ENCODE measurements around the gene TIAM2.

- TF ChIP-seq EP300 (IDR thresholded peaks at IDR 0.05) = no peak
- TF ChIP-seq, protein P1, sequence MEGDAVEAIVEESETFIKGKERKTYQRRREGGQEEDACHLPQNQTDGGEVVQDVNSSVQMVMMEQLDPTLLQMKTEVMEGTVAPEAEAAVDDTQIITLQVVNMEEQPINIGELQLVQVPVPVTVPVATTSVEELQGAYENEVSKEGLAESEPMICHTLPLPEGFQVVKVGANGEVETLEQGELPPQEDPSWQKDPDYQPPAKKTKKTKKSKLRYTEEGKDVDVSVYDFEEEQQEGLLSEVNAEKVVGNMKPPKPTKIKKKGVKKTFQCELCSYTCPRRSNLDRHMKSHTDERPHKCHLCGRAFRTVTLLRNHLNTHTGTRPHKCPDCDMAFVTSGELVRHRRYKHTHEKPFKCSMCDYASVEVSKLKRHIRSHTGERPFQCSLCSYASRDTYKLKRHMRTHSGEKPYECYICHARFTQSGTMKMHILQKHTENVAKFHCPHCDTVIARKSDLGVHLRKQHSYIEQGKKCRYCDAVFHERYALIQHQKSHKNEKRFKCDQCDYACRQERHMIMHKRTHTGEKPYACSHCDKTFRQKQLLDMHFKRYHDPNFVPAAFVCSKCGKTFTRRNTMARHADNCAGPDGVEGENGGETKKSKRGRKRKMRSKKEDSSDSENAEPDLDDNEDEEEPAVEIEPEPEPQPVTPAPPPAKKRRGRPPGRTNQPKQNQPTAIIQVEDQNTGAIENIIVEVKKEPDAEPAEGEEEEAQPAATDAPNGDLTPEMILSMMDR (IDR thresholded peaks at IDR 0.05) = no peak
Measured at GRCh38 chr6:155107432-155108069, 112.4 kb downstream of the TIAM2 start.
